H1 (cell line): ENCODE measurements around the gene TLE3. TPM values are rescaled to one million over a fixed set of nuclear protein-coding genes. Genes with fewer than 3 reads are reported as not detected.

Experiments
- ASH2L ChIP-seq: fragments of 200-600, 300-600 bp; sonication (generic); IDR thresholded peaks from one replicate; pipeline ENCODE4 v1.7.1; 2017; ENCODE audit warnings: low read length
- ATF2 ChIP-seq: IDR thresholded peaks from 2 replicates; pipeline ENCODE4 v1.6.1; 2012; ENCODE audit warnings: low read length, inconsistent platforms
- CHD2 ChIP-seq: IDR thresholded peaks from 2 replicates; pipeline ENCODE4 v1.6.1; 2012; ENCODE audit warnings: low read length, improper control_type of control experiment
- CTBP2 ChIP-seq: IDR thresholded peaks from 2 replicates; pipeline ENCODE4 v1.7.0; 2011; ENCODE audit warnings: borderline replicate concordance, mild to moderate bottlenecking, moderate library complexity, mixed read lengths, low read length; ENCODE audit not compliant: insufficient read depth, insufficient read length
- EGR1 ChIP-seq: IDR thresholded peaks from 2 replicates; pipeline ENCODE4 v1.6.1; 2011; ENCODE audit warnings: low read depth, low read length, borderline replicate concordance
- FOSL1 ChIP-seq: IDR thresholded peaks from 2 replicates; pipeline ENCODE4 v1.6.1; 2011; ENCODE audit warnings: mild to moderate bottlenecking, low read depth, low read length, moderate library complexity; ENCODE audit not compliant: insufficient read depth
- HDAC2 ChIP-seq, 2 experiments: fragments of 300-600 bp in 1 of 2; sonication (generic) in 1 of 2; IDR thresholded peaks; 2 replicates each; pipeline ENCODE4 v1.6.1; 2011 to 2012; ENCODE audit warnings: low read depth in 2 of 2, low read length in 2 of 2, mild to moderate bottlenecking in 2 of 2, moderate library complexity in 2 of 2, borderline replicate concordance in 1 of 2, inconsistent platforms in 1 of 2
- KDM4A ChIP-seq: IDR thresholded peaks from one replicate; pipeline ENCODE4 v1.7.1; 2012; ENCODE audit warnings: low read depth, mild to moderate bottlenecking, moderate library complexity, low read length, inconsistent platforms; ENCODE audit not compliant: severe bottlenecking
- NANOG ChIP-seq: IDR thresholded peaks from 2 replicates; pipeline ENCODE4 v1.6.1; 2011; ENCODE audit warnings: low read length, low read depth, mild to moderate bottlenecking, inconsistent platforms; ENCODE audit not compliant: insufficient read depth, poor library complexity, severe bottlenecking
- NRF1 ChIP-seq: IDR thresholded peaks from 2 replicates; pipeline ENCODE4 v1.6.1; 2011; ENCODE audit warnings: mild to moderate bottlenecking, low read depth, low read length, improper control_type of control experiment
- PHF8 ChIP-seq: fragments of 200-600 bp; sonication (generic); conservative IDR thresholded peaks from 2 replicates; pipeline ENCODE4 v1.7.1; 2012; ENCODE audit warnings: low read depth, mild to moderate bottlenecking, inconsistent platforms, low read length, moderate library complexity
- POLR2AphosphoS5 ChIP-seq: IDR thresholded peaks from 2 replicates; pipeline ENCODE4 v1.6.1; 2011; ENCODE audit warnings: low read depth, low read length
- RAD21 ChIP-seq, 2 experiments: IDR thresholded peaks in 1 of 2; conservative IDR thresholded peaks in 1 of 2; 2 replicates each; pipeline ENCODE4 v1.6.1; 2011; ENCODE audit warnings: low read depth in 2 of 2, low read length in 2 of 2, improper control_type of control experiment in 1 of 2, inconsistent platforms in 1 of 2, mild to moderate bottlenecking in 1 of 2, moderate library complexity in 1 of 2
- RNF2 ChIP-seq: fragments of 200-900, 300-1000 bp; sonication (generic); IDR thresholded peaks from 2 replicates; pipeline ENCODE4 v1.7.1; 2016; ENCODE audit warnings: borderline replicate concordance, low read depth, mild to moderate bottlenecking, antibody characterized with exemption, low read length; ENCODE audit not compliant: poor library complexity, severe bottlenecking; ENCODE audit errors: missing control alignments
- RXRA ChIP-seq: IDR thresholded peaks from 2 replicates; pipeline ENCODE4 v1.6.1; 2011; ENCODE audit warnings: low read depth, mild to moderate bottlenecking, low read length, moderate library complexity; ENCODE audit not compliant: insufficient read depth
- SIX5 ChIP-seq: IDR thresholded peaks from 2 replicates; pipeline ENCODE4 v1.6.1; 2011; ENCODE audit warnings: mild to moderate bottlenecking, low read depth, low read length
- SP1 ChIP-seq: IDR thresholded peaks from 2 replicates; pipeline ENCODE4 v1.6.1; 2011; ENCODE audit warnings: low read depth, low read length
- SP4 ChIP-seq: IDR thresholded peaks from 2 replicates; pipeline ENCODE4 v1.6.1; 2012; ENCODE audit warnings: low read length, inconsistent platforms
- TAF1 ChIP-seq: IDR thresholded peaks from 2 replicates; pipeline ENCODE4 v1.6.1; 2011; ENCODE audit warnings: mild to moderate bottlenecking, low read depth, low read length
- TCF12 ChIP-seq: IDR thresholded peaks from 2 replicates; pipeline ENCODE4 v1.6.1; 2011; ENCODE audit warnings: low read depth, mild to moderate bottlenecking, low read length
- TEAD4 ChIP-seq: IDR thresholded peaks from 2 replicates; pipeline ENCODE4 v1.6.1; 2012; ENCODE audit warnings: low read depth, low read length, inconsistent platforms, mixed read lengths
- polyA plus RNA-seq, 7 experiments: library from polyadenylated mRNA; depleted of rRNA in 3 of 7; stranded (reverse) in 5 of 7; unstranded in 2 of 7; fragments of >200 nt in 5 of 7; fragments of 200-250 nt in 2 of 7; gene quantifications; 1 replicate in 5 of 7; 2 replicates in 1 of 7; 4 replicates in 1 of 7; pipeline versions ENCODE4 v1.2.1 to v1.2.3, GENCODE V29; 2011 to 2013; ENCODE audit warnings: missing spikeins in 2 of 7, mixed read lengths in 2 of 7
- total RNA-seq: library from RNA; stranded (reverse); fragmentation: NEBNext Ultra II Directional; extraction: Animal tissue kit (Norgen Biotek cat#: 25700); gene quantifications from 2 replicates; pipeline ENCODE4 v1.2.1, GENCODE V29; 2021

Gene TLE3
- total and polyA plus RNA-seq, 2 of the 8 experiments (the other 6 are each of a cell fraction or from before 2014, with no cell fraction given), result 25.1 to 61.2 TPM

- TF ChIP-seq NANOG (peak; percentile 58), FOSL1 (no peak), CTBP2 (no peak), TEAD4 (0 out of 2 replicates have a peak, but pooled peaks have one; percentile 41), SP4 (peak; percentile 91; the same call in 1 of the 2 replicates), EGR1 (no peak), ASH2L (peak; percentile 33), NRF1 (no peak), SIX5 (no peak), HDAC2 (IDR thresholded peaks at IDR 0.05; ENCODE audit: borderline replicate concordance in 1 of 2, low read depth in 2 of 2, low read length in 2 of 2) (no peak), RXRA (0 out of 2 replicates have a peak, but pooled peaks have one; percentile 11), RNF2 (no peak), TAF1 (peak; percentile 95), PHF8 (peak; percentile 63; the same call in 1 of the 2 replicates), SP1 (peak; percentile 92), KDM4A (no peak), ATF2 (peak; percentile 75; the same call in 1 of the 2 replicates), TCF12 (0 out of 2 replicates have a peak, but pooled peaks have one; percentile 72), CHD2 (peak; percentile 87), RAD21 (IDR thresholded peaks at IDR 0.05 in 1 of 2, conservative IDR thresholded peaks at IDR 0.05 in 1 of 2; ENCODE audit: low read depth in 2 of 2, low read length in 2 of 2) (no peak), POLR2AphosphoS5 (peak; percentile 90)
These were observed 1.6 kb upstream of the TLE3 start (continued) for GRCh38 chr15:70099167-70099966.
